Neural crest cell (in vitro differentiated cells): ENCODE results near the gene MGME1. TPM values are rescaled to one million over a fixed set of nuclear protein-coding genes. Genes with fewer than 3 reads are reported as not detected.
A peak's percentile ranks its signal among the peaks of the same experiment; 100 is the strongest.

Experiments used
- DNase-seq: peaks from one replicate; pipeline ENCODE4 v3.0.0; 2021; ENCODE audit warnings: low read depth, mixed read lengths, low spot score
- H3K27ac Mint-ChIP-seq: one replicate; pipeline ENCODE4 v1.8.0; 2021; ENCODE audit warnings: mild to moderate bottlenecking, mixed read lengths; ENCODE audit not compliant: unreplicated experiment
- H3K27me3 Mint-ChIP-seq: 2 replicates; pipeline ENCODE4 v1.8.0; 2021; ENCODE audit warnings: low read depth, mild to moderate bottlenecking, mixed read lengths
- H3K36me3 Mint-ChIP-seq: 2 replicates; pipeline ENCODE4 v1.8.0; 2021; ENCODE audit warnings: low read depth, mild to moderate bottlenecking, mixed read lengths
- H3K4me1 Mint-ChIP-seq: 2 replicates; pipeline ENCODE4 v1.8.0; 2021; ENCODE audit warnings: mixed read lengths
- H3K4me3 Mint-ChIP-seq: one replicate; pipeline ENCODE4 v1.8.0; 2021; ENCODE audit warnings: mild to moderate bottlenecking, mixed read lengths
- H3K9me3 Mint-ChIP-seq: 2 replicates; pipeline ENCODE4 v1.8.0; 2021; ENCODE audit warnings: mixed read lengths
- long read RNA-seq: library from polyadenylated mRNA; unstranded; transcript quantifications from one replicate; pipeline ENCODE4 v2.0.0, GENCODE V29; 2020
- total RNA-seq: library from RNA; stranded (reverse); gene quantifications from 2 replicates; pipeline ENCODE4 v1.2.1, GENCODE V29; 2021
- TF ChIP-seq, protein P1 (sequence below): fragments of 200-600 bp; sonication (generic); conservative IDR thresholded peaks from 2 replicates; pipeline ENCODE4 v1.5.0; 2021; ENCODE audit warnings: antibody characterized with exemption, mild to moderate bottlenecking

The MGME1 gene, protein sequence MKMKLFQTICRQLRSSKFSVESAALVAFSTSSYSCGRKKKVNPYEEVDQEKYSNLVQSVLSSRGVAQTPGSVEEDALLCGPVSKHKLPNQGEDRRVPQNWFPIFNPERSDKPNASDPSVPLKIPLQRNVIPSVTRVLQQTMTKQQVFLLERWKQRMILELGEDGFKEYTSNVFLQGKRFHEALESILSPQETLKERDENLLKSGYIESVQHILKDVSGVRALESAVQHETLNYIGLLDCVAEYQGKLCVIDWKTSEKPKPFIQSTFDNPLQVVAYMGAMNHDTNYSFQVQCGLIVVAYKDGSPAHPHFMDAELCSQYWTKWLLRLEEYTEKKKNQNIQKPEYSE
- total RNA-seq: 35.2 and 39.0 TPM in 2 replicates
- long read RNA-seq, transcript MGME1-205 (3 exons, 740 nt): minor isoform, 9 of 158 reads
- long read RNA-seq, transcript MGME1-203 (5 exons, 2,336 nt): major isoform, 78 of 158 reads
- long read RNA-seq, partial matches to known transcripts: 49 of 158 reads
- long read RNA-seq, other reads (novel, unspliced or antisense): 17 of 158 reads

DNA sequence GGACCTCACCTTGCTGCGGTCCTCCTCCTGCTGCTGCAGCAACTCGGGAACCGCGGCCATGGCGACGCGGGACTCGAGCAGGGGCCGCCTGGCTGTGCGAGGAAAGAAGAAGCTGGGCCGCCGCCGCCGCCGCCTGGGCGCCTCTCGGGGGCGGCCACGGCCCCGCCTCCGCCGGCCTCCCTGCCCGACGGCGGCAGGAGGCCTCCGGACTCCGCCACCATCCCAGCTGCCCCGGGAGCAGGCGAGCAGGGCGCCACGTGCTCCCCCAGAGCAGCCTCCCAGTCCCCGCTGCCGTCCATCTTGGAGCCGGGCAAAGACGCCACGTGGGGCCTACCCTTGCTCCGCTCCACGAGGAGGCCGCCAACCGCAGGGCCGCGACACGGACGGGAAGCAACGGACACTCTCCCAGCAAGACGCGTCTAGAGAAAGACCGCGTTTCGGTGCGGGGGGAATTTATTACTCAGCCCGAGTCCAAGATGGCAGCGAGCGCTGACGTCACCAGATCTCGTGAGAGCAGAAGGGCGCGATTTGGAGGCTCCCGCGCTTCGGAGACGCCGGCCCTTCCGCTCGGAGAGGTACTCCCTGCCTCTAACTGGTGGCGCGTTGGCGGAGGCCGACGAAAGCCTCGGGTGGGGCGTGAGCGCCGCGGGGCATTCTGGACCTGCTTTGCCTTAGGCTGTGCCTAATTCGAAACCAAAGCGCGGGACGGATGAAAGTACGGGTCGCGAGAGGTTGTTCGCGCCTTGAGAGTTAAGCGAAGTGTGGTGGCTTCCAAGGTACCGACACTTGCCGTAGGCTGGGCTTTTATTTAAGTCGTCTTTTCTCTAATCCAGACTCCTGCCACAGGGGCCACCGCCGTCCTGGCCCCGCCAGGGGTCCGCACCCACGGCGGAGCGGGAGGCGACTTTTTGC, at the start of gene MGME1, which contains the start of gene SNX5:
MGME1 (plus strand) TSS at position 653 of the 912 bp plus-strand sequence. CDS start 842 bp downstream, outside the sequence.
SNX5 (minus strand) TSS at position 429 of the 912 bp plus-strand sequence; CDS start at position 60, 369 bp downstream.
- H3K27me3 Mint-ChIP-seq: peaks cover 3% of the 10 kb centered on the region
- H3K9me3 Mint-ChIP-seq: no peaks in the 10 kb centered on the region
- DNase-seq: peak; percentile 99
- TF ChIP-seq, protein P1, sequence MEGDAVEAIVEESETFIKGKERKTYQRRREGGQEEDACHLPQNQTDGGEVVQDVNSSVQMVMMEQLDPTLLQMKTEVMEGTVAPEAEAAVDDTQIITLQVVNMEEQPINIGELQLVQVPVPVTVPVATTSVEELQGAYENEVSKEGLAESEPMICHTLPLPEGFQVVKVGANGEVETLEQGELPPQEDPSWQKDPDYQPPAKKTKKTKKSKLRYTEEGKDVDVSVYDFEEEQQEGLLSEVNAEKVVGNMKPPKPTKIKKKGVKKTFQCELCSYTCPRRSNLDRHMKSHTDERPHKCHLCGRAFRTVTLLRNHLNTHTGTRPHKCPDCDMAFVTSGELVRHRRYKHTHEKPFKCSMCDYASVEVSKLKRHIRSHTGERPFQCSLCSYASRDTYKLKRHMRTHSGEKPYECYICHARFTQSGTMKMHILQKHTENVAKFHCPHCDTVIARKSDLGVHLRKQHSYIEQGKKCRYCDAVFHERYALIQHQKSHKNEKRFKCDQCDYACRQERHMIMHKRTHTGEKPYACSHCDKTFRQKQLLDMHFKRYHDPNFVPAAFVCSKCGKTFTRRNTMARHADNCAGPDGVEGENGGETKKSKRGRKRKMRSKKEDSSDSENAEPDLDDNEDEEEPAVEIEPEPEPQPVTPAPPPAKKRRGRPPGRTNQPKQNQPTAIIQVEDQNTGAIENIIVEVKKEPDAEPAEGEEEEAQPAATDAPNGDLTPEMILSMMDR: no peak
- peak within 1 kb of the TSS; percentile 99 for H3K4me3 Mint-ChIP-seq
- H3K27ac Mint-ChIP-seq: peak within 1 kb of the TSS; percentile 100
- H3K4me1 Mint-ChIP-seq: peaks cover 75% of the 10 kb centered on the region
- peaks cover 16% of the 10 kb centered on the region for H3K36me3 Mint-ChIP-seq

DNA sequence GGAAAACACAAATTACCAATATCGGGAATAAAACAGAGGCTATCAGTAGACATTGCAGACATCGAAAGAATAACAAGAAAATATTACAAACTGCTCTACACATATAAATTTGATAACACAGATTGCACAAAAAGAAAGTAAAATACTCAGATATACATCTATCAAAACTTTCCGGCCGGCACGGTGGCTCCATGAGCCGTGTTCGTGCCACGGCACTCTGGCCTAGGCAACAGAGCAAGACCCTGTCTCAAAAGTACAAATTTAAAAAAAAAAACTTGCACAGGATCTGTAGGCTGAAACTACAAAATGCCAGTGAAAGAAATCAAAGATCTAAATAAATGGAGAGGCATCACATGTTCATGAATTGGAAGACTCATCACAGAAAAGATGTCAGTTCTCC, 49.7 kb upstream of the MGME1 start:
- no peaks in the 10 kb centered on the region for H3K9me3 Mint-ChIP-seq
- H3K4me3 Mint-ChIP-seq: no peak overlapping the region
- H3K27ac Mint-ChIP-seq: no peak overlapping the region
- DNase-seq: no peak
- H3K27me3 Mint-ChIP-seq: peaks cover 3% of the 10 kb centered on the region
- TF ChIP-seq, protein P1: no peak
- no peaks in the 10 kb centered on the region for H3K4me1 Mint-ChIP-seq
- no peaks in the 10 kb centered on the region for H3K36me3 Mint-ChIP-seq

DNA sequence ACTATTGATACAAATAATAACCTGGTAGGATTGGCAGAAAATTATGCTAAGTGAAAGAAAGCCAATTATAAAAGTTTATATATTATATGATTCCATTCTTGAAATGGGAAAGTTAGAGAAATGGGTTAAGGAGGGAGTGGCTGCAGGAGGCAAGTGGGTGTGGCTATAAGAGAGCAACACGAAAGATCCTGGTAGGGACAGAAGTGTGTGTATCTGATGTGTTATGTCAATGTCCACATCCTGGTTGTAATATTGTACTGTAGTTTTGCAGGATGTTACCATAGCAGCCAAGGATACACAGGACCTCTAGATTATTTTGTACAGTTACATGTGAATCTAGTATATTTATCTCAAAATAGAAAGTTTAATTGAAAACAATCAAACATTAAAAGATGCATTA, 47.0 kb upstream of the MGME1 start:
- Mint-ChIP-seq H3K9me3 (no peaks in the 10 kb centered on the region), H3K4me3 (no peak overlapping the region), H3K36me3 (no peaks in the 10 kb centered on the region), H3K4me1 (no peaks in the 10 kb centered on the region), H3K27ac (no peak overlapping the region), H3K27me3 (peaks cover 6% of the 10 kb centered on the region)
- DNase-seq: no peak
- TF ChIP-seq, protein P1: no peak

DNA sequence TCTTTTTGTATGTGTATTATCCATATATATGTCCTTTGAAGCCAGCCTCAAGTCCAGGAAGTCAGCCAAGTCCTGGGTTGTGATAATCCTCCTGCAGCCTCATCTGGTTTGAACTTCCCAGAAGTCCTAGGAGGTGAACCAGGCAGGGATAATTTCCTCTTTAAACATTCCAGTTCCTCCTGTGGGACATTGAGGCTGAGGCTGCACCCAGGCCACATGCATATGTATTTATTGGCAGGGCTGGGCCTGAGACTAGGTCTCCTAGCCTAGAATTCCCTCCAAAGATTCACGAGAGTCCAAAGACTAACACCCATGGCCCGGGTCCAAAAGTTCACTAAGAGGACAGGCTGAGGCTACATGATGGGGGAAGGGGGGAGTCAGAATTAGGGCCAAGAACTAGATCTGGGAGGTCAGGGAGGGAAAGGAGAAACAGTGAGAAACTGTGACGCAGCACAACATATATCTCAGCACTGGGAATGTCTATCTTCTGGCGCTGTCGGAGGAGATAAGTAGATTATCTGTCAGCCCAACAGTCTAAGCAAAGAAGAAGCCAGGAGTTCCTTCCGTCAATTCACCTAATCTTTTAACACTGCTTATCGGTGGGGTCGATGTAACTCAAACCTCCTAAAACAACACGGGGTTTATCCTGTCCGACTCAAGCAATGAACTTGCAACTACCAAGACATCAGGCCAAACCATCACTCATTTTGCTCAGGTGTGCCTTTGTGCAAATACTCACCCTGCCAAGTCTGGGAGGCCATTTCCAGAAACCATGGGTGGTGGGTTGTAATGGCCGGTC, 43.5 kb upstream of the MGME1 start:
- Mint-ChIP-seq H3K27ac (no peak overlapping the region), H3K4me3 (no peak overlapping the region), H3K36me3 (no peaks in the 10 kb centered on the region), H3K27me3 (peaks cover 6% of the 10 kb centered on the region), H3K9me3 (no peaks in the 10 kb centered on the region), H3K4me1 (no peaks in the 10 kb centered on the region)
- TF ChIP-seq, protein P1: no peak
- no peak for DNase-seq

DNA sequence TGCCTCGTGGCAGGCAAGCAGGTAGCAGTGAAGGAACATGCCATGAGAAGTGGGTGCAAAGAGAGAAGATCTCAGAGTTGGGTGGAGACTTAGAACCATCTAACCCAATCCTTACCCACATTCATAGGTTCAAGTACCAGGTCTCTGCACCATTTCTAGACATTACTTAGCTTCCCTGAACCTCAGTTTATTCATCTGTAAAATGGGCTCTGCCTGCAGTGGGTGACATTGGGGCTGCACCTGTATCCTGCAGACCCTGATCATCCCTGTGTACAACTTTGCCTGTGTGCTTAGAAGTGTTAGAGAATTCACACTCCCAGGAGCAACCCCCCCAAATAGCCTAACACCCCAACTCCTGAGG, 42.9 kb upstream of the MGME1 start:
- TF ChIP-seq, protein P1: no peak
- H3K27ac Mint-ChIP-seq: no peak overlapping the region
- DNase-seq: no peak
- no peaks in the 10 kb centered on the region for H3K9me3 Mint-ChIP-seq
- no peaks in the 10 kb centered on the region for H3K4me1 Mint-ChIP-seq
- H3K27me3 Mint-ChIP-seq: peaks cover 6% of the 10 kb centered on the region
- H3K4me3 Mint-ChIP-seq: no peak overlapping the region
- no peaks in the 10 kb centered on the region for H3K36me3 Mint-ChIP-seq
